GM23338 (cell line): ENCODE results near the gene DYNLL2.

Experiments
- CTCF ChIP-seq, 2 experiments: fragments of 200-600 bp in 1 of 2; sonication (generic) in 1 of 2; conservative IDR thresholded peaks; 2 replicates each; pipeline versions ENCODE4 v1.5.1 to v1.6.1; 2016 to 2017; ENCODE audit warnings: antibody characterized with exemption in 2 of 2, low read depth in 2 of 2, mild to moderate bottlenecking in 2 of 2, moderate library complexity in 1 of 2
- EZH2 ChIP-seq: fragments of 200-600 bp; sonication (generic); IDR thresholded peaks from one replicate; pipeline ENCODE4 v1.8.0; 2017; ENCODE audit warnings: antibody characterized with exemption, mild to moderate bottlenecking, low read depth; ENCODE audit not compliant: unreplicated experiment
- EZH2phosphoT487 ChIP-seq: fragments of 200-600 bp; sonication (generic); IDR thresholded peaks from one replicate; pipeline ENCODE4 v1.8.1; 2018; ENCODE audit warnings: antibody characterized with exemption; ENCODE audit not compliant: unreplicated experiment

GRCh38 chr17:58050966-58051365, 32.3 kb upstream of the DYNLL2 start:
- TF ChIP-seq EZH2phosphoT487 = no peak
- TF ChIP-seq CTCF (conservative IDR thresholded peaks at IDR 0.05; ENCODE audit: low read depth in 2 of 2) = no peak
- no peak for TF ChIP-seq EZH2
